ENCODE results near the gene ITIH3. TPM values are rescaled to one million over a fixed set of nuclear protein-coding genes. Genes with fewer than 3 reads are reported as not detected.

ITIH3 gene
- total RNA-seq, 4 donors from 2014 or later, result 0.89 to 12.8 (median 1.4) TPM

DNA sequence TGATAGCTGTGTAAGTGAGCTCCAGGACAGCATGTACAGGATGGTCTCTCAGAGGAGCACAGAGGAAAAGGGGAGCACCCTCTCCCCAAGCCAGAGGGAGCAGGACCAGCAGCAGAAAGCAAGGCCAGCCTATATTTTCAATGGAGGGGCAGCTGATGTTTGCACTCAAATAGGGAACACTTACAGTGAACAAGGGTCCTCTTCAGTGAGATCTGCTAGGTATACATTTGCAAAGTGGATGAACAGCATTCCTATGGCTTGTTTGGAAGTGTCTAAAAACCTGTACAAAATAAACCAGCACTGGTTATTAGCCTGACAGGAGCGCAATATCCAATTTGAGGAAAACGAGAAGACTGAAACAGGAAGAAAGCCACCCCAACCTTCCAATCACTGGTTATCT lies 57.8 kb downstream of the ITIH3 start:
- no peak overlapping the region for H3K27ac ChIP-seq
- TF ChIP-seq, protein P1, sequence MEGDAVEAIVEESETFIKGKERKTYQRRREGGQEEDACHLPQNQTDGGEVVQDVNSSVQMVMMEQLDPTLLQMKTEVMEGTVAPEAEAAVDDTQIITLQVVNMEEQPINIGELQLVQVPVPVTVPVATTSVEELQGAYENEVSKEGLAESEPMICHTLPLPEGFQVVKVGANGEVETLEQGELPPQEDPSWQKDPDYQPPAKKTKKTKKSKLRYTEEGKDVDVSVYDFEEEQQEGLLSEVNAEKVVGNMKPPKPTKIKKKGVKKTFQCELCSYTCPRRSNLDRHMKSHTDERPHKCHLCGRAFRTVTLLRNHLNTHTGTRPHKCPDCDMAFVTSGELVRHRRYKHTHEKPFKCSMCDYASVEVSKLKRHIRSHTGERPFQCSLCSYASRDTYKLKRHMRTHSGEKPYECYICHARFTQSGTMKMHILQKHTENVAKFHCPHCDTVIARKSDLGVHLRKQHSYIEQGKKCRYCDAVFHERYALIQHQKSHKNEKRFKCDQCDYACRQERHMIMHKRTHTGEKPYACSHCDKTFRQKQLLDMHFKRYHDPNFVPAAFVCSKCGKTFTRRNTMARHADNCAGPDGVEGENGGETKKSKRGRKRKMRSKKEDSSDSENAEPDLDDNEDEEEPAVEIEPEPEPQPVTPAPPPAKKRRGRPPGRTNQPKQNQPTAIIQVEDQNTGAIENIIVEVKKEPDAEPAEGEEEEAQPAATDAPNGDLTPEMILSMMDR (IDR thresholded peaks at IDR 0.05), result no peak
- no peak for TF ChIP-seq POLR2A (IDR thresholded peaks at IDR 0.05)
- no peak for DNase-seq

DNA sequence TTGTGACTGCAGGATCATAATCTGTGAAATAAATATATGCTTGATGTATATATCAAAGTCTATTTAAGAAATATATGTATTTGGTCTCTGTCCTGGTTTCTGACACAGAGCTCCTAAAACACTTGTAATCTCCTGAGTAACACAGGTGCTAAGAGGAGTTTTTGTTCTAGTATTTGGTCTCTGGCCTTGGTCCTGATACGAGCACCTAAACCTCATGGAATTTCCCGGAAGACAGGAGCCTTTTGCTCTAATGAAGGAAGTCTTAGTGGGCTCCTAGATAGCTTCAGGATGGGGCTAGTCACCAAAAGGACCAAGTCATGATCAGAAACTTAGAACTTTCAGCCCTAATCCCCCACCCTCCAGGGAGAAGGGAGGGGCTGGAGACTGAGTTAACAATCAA lies 59.4 kb downstream of the ITIH3 start:
- 94 to 97% methylated on average over 2 of the region's 2 CpGs for WGBS, 2 donors
- no peak for TF ChIP-seq POLR2A (IDR thresholded peaks at IDR 0.05)
- TF ChIP-seq, protein P1 (IDR thresholded peaks at IDR 0.05), result no peak
- intact Hi-C loops (cut with DNase I), result no loop called here
- Histone ChIP-seq H3K27ac (no peak overlapping the region), H3K4me1 (no peaks in the 10 kb centered on the region), H3K36me3 (peaks cover 7 to 17% of the 10 kb centered on the region in 2 donors), H3K27me3 (no peaks in the 10 kb centered on the region), H3K9me3 (no peaks in the 10 kb centered on the region), H3K4me3 (replicated peaks in 1 of 3) (no peak overlapping the region)
- no peak for DNase-seq

More for the DNA sequence above, 57.8 kb downstream of the ITIH3 start:
- Histone ChIP-seq H3K9me3 (no peaks in the 10 kb centered on the region), H3K4me1 (no peaks in the 10 kb centered on the region), H3K27me3 (no peaks in the 10 kb centered on the region), H3K36me3 (peaks cover 7 to 28% of the 10 kb centered on the region in 2 donors), H3K4me3 (replicated peaks in 1 of 3) (no peak overlapping the region)
- WGBS, 2 donors, result 65 to 89% methylated on average over 2 of the region's 2 CpGs
- intact Hi-C loops (cut with DNase I), result no loop called here

- intact Hi-C loops (cut with DNase I), result no loop called here
Measured at GRCh38 chr3:52856666-52857065, 62.1 kb downstream of the ITIH3 start.

DNA sequence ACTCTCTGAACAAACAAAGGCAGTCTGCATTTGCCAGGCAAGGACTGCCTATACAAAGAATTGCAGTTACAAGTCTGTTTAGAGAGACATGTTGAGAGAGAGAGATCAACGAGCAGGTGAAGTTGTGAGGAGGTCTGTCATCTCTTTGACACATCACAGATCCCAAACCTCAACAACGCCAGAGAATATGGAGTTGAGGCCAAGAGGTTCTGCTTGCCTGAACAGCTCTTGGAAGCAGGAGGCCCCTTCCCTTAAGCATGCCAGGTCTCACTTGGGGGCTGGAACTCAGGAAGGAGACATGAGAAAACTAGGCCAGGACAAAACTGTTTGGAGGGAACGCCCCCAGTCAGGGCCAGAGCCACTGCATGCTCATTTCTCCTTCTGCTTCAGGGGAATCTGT lies 62.5 kb downstream of the ITIH3 start:
- Histone ChIP-seq H3K4me3 (replicated peaks in 1 of 3) (no peak overlapping the region), H3K27me3 (no peaks in the 10 kb centered on the region), H3K4me1 (no peaks in the 10 kb centered on the region), H3K27ac (no peak overlapping the region), H3K36me3 (peaks cover 2 to 7% of the 10 kb centered on the region in 2 donors), H3K9me3 (no peaks in the 10 kb centered on the region)
- intact Hi-C loops (cut with DNase I), result no loop called here
- WGBS, 2 donors, result 46 to 48% methylated on average over 3 of the region's 3 CpGs
- DNase-seq, result no peak
- TF ChIP-seq, protein P1 (IDR thresholded peaks at IDR 0.05), result no peak
- no peak for TF ChIP-seq POLR2A (IDR thresholded peaks at IDR 0.05)

More at GRCh38 chr3:52856666-52857065, 62.1 kb downstream of the ITIH3 start:
- Histone ChIP-seq H3K4me1 (no peaks in the 10 kb centered on the region), H3K36me3 (peaks cover 7% of the 10 kb centered on the region in 2 donors), H3K9me3 (no peaks in the 10 kb centered on the region), H3K4me3 (replicated peaks in 1 of 3) (no peak overlapping the region), H3K27me3 (no peaks in the 10 kb centered on the region), H3K27ac (no peak overlapping the region)
- no peak for DNase-seq
- 91 to 93% methylated on average over 5 of the region's 5 CpGs for WGBS, 2 donors
- TF ChIP-seq, protein P1 (IDR thresholded peaks at IDR 0.05), result no peak
- TF ChIP-seq POLR2A (IDR thresholded peaks at IDR 0.05), result no peak

DNA sequence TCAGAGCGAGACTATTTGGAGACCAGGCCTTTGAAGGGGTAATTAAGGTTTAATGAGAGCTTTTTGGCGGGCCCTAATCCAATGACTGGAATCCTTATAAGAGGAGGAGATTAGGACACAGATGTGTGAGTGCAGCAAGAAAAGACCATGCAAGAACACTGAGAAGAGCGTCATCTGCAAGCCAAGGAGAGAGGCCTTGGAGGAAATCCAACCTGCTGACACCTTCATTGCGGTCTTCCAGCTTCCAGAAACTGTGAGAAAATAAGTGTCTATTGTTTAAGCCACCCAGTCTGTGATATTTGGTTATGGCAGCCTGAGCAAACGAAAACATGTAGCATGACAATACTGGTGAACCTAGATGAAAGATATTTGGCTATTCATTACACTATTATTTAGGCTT lies 63.3 kb downstream of the ITIH3 start:
- H3K27ac ChIP-seq, result no peak overlapping the region
- H3K9me3 ChIP-seq, result no peaks in the 10 kb centered on the region
- H3K4me1 ChIP-seq, result no peaks in the 10 kb centered on the region
- 85 to 89% methylated on average over 5 of the region's 5 CpGs for WGBS, 2 donors
- no peaks in the 10 kb centered on the region for H3K27me3 ChIP-seq
- H3K36me3 ChIP-seq, result peaks cover 0 to 7% of the 10 kb centered on the region in 2 donors
- intact Hi-C loops (cut with DNase I), result no loop called here
- DNase-seq, result no peak
- no peak overlapping the region for H3K4me3 ChIP-seq (replicated peaks in 1 of 3)
- TF ChIP-seq, protein P1 (IDR thresholded peaks at IDR 0.05), result no peak
- TF ChIP-seq POLR2A (IDR thresholded peaks at IDR 0.05), result no peak

Small RNA genes within 50 kb of the gene (microRNA-seq; reads per million reads assigned to microRNA genes)
- gene MIR8064, result not detected

Small RNA genes within 50 kb of the gene (small RNA-seq; reads per million reads assigned to genes)
- gene MIR8064, result not detected
- not detected for gene MUSTN1

Other genes starting within 250 kb of the ITIH3 start
- 100 to 1,000 TPM; 111 to 165 (median 125) TPM for gene PBRM1, start 108.9 kb upstream of the ITIH3 start, total RNA-seq
- 10 to 100 TPM; 39.2 to 68.4 (median 41.7) TPM for gene GNL3, start 108.8 kb upstream of the ITIH3 start, total RNA-seq
- 100 to 1,000 TPM in 3 of 4 donors, 10 to 100 TPM in 1; 97.8 to 145 (median 107) TPM for gene GLT8D1, start 89.0 kb upstream of the ITIH3 start, total RNA-seq
- gene SPCS1, start 88.7 kb upstream of the ITIH3 start, total RNA-seq, result 100 to 1,000 TPM; 134 to 263 (median 185) TPM
- 10 to 100 TPM; 36.7 to 65.6 (median 41.8) TPM for gene NEK4, start 23.9 kb upstream of the ITIH3 start, total RNA-seq
- gene ITIH1, start 17.2 kb upstream of the ITIH3 start, total RNA-seq, result not detected
- 1 to 10 TPM; 3.9 to 8.6 (median 7.5) TPM for gene ITIH4, start 35.9 kb downstream of the ITIH3 start, total RNA-seq
- gene MUSTN1, start 40.2 kb downstream of the ITIH3 start, total RNA-seq, result 1 to 10 TPM; 4.0 to 7.0 (median 6.7) TPM
- gene STIMATE, start 102.8 kb downstream of the ITIH3 start, total RNA-seq, result 10 to 100 TPM; 15.0 to 22.1 (median 18.7) TPM